ENCODE results near the gene EEFSEC.

Gene EEFSEC

GRCh38 chr3:128369881-128370642 lies 216.8 kb downstream of the EEFSEC start:
- DNase-seq (ENCODE audit: low spot score): no peak

GRCh38 chr3:128372281-128372680 lies 219.0 kb downstream of the EEFSEC start:
- DNase-seq (ENCODE audit: low spot score): no peak

GRCh38 chr3:128372707-128373533 lies 219.6 kb downstream of the EEFSEC start:
- DNase-seq (ENCODE audit: low spot score): no peak

GRCh38 chr3:128374746-128375445 lies 221.6 kb downstream of the EEFSEC start:
- DNase-seq (ENCODE audit: low spot score): no peak

- no peak for DNase-seq (ENCODE audit: low spot score)
Measured at GRCh38 chr3:128376516-128376915, 223.2 kb downstream of the EEFSEC start.

- DNase-seq (ENCODE audit: low spot score): no peak
Measured at GRCh38 chr3:128378631-128379347, 225.5 kb downstream of the EEFSEC start.

GRCh38 chr3:128379367-128380160 lies 226.3 kb downstream of the EEFSEC start:
- DNase-seq (ENCODE audit: low spot score): no peak

GRCh38 chr3:128380295-128380694 lies 227.0 kb downstream of the EEFSEC start:
- DNase-seq (ENCODE audit: low spot score): no peak

- DNase-seq (ENCODE audit: low spot score): no peak
Measured at GRCh38 chr3:128380719-128381118, 227.4 kb downstream of the EEFSEC start.

- no peak for DNase-seq (ENCODE audit: low spot score)
Measured at GRCh38 chr3:128381609-128382008, 228.3 kb downstream of the EEFSEC start.

GRCh38 chr3:128382221-128382807 lies 229.0 kb downstream of the EEFSEC start:
- DNase-seq (ENCODE audit: low spot score): no peak

GRCh38 chr3:128383316-128384235 lies 230.3 kb downstream of the EEFSEC start:
- DNase-seq (ENCODE audit: low spot score): peak; percentile 42

GRCh38 chr3:128385080-128385832 lies 232.0 kb downstream of the EEFSEC start:
- no peak for DNase-seq (ENCODE audit: low spot score)

- DNase-seq (ENCODE audit: low spot score): no peak
Measured at GRCh38 chr3:128388932-128389331, 235.7 kb downstream of the EEFSEC start.

GRCh38 chr3:128390867-128391266 lies 237.6 kb downstream of the EEFSEC start:
- DNase-seq (ENCODE audit: low spot score): no peak

GRCh38 chr3:128392021-128392420 lies 238.7 kb downstream of the EEFSEC start:
- DNase-seq (ENCODE audit: low spot score): no peak

- DNase-seq (ENCODE audit: low spot score): no peak
Measured at GRCh38 chr3:128392818-128393544, 239.7 kb downstream of the EEFSEC start.

GRCh38 chr3:128394033-128394432 lies 240.8 kb downstream of the EEFSEC start:
- DNase-seq (ENCODE audit: low spot score): no peak

All from kidney capillary endothelial cell (primary cell).